Liver (tissue), 9 donors: ENCODE results near the gene LPP. TPM values are rescaled to one million over a fixed set of nuclear protein-coding genes. Genes with fewer than 3 reads are reported as not detected.

ENCODE experiments used
- DNase-seq: peaks from one replicate; pipeline ENCODE4 v3.0.0-alpha.2; 2017; ENCODE audit warnings: low spot score
- H3K27ac ChIP-seq, 2 donors: one replicate each; pipeline ENCODE4 v1.7.0; 2013; ENCODE audit warnings: inconsistent platforms in 2 of 2, low read length in 2 of 2, control low read depth in 1 of 2, low read depth in 1 of 2, mild to moderate bottlenecking in 1 of 2
- H3K27me3 ChIP-seq, 4 donors: one replicate each; pipeline versions ENCODE4 v1.6.1 to v1.7.0; 2013; ENCODE audit warnings: low read length in 3 of 4, inconsistent platforms in 1 of 4, mild to moderate bottlenecking in 1 of 4, moderate library complexity in 1 of 4; ENCODE audit not compliant: control insufficient read depth in 4 of 4, insufficient read depth in 4 of 4
- H3K36me3 ChIP-seq, 4 donors: one replicate each; pipeline versions ENCODE4 v1.6.1 to v1.7.0; 2013; ENCODE audit warnings: low read length in 3 of 4, mild to moderate bottlenecking in 3 of 4, low read depth in 1 of 4, moderate library complexity in 1 of 4; ENCODE audit not compliant: control insufficient read depth in 4 of 4, insufficient read depth in 3 of 4
- H3K4me1 ChIP-seq, 4 donors: one replicate each; pipeline versions ENCODE4 v1.6.1 to v1.7.0; 2013; ENCODE audit warnings: low read length in 3 of 4, mild to moderate bottlenecking in 3 of 4, moderate library complexity in 1 of 4; ENCODE audit not compliant: control insufficient read depth in 4 of 4, insufficient read depth in 4 of 4
- H3K4me3 ChIP-seq, 3 donors: one replicate each; pipeline versions ENCODE4 v1.6.1 to v1.7.0; 2013; ENCODE audit warnings: low read length in 3 of 3, control low read depth in 1 of 3, low read depth in 1 of 3, mild to moderate bottlenecking in 1 of 3
- H3K9ac ChIP-seq, 2 donors: one replicate each; pipeline ENCODE4 v1.7.0; 2013; ENCODE audit warnings: low read length in 2 of 2, mild to moderate bottlenecking in 2 of 2, moderate library complexity in 2 of 2, control low read depth in 1 of 2, low read depth in 1 of 2
- H3K9me3 ChIP-seq, 4 donors: one replicate each; pipeline versions ENCODE4 v1.6.1 to v1.7.0; 2013; ENCODE audit warnings: low read length in 3 of 4; ENCODE audit not compliant: control insufficient read depth in 4 of 4
- EGR1 ChIP-seq, 2 donors: IDR thresholded peaks; 2 replicates each; pipeline ENCODE4 v1.6.1; 2016 to 2018; ENCODE audit warnings: antibody characterized with exemption in 2 of 2, low read depth in 2 of 2
- FOXA1 ChIP-seq: IDR thresholded peaks from 2 replicates; pipeline ENCODE4 v1.6.1; 2016; ENCODE audit warnings: antibody characterized with exemption
- FOXA2 ChIP-seq: IDR thresholded peaks from 2 replicates; pipeline ENCODE4 v1.6.1; 2016; ENCODE audit warnings: antibody characterized with exemption
- GABPA ChIP-seq, 2 donors: IDR thresholded peaks in 1 of 2; conservative IDR thresholded peaks in 1 of 2; 2 replicates each; pipeline ENCODE4 v1.6.1; 2016; ENCODE audit warnings: antibody characterized with exemption in 2 of 2, mild to moderate bottlenecking in 1 of 2, moderate library complexity in 1 of 2
- HNF4A ChIP-seq, 2 donors: conservative IDR thresholded peaks; 2 replicates each; pipeline ENCODE4 v1.6.1; 2016; ENCODE audit warnings: antibody characterized with exemption in 2 of 2, mild to moderate bottlenecking in 2 of 2
- HNF4G ChIP-seq: IDR thresholded peaks from 2 replicates; pipeline ENCODE4 v1.6.1; 2016; ENCODE audit warnings: antibody characterized with exemption
- JUND ChIP-seq, 2 donors: IDR thresholded peaks; 2 replicates each; pipeline ENCODE4 v1.6.1; 2016; ENCODE audit warnings: antibody characterized with exemption in 2 of 2
- NR2F2 ChIP-seq: IDR thresholded peaks from 2 replicates; pipeline ENCODE4 v1.6.1; 2016; ENCODE audit warnings: antibody characterized with exemption
- RAD21 ChIP-seq, 2 donors: IDR thresholded peaks; 2 replicates each; pipeline ENCODE4 v1.6.1; 2016; ENCODE audit warnings: antibody characterized with exemption in 2 of 2, mild to moderate bottlenecking in 2 of 2
- RXRA ChIP-seq, 2 donors: IDR thresholded peaks; 2 replicates each; pipeline ENCODE4 v1.6.1; 2017 to 2018; ENCODE audit warnings: antibody characterized with exemption in 2 of 2, mild to moderate bottlenecking in 1 of 2
- SP1 ChIP-seq: IDR thresholded peaks from 2 replicates; pipeline ENCODE4 v1.6.1; 2018; ENCODE audit warnings: antibody characterized with exemption, mild to moderate bottlenecking
- TAF1 ChIP-seq: conservative IDR thresholded peaks from 2 replicates; pipeline ENCODE4 v1.6.1; 2016; ENCODE audit warnings: antibody characterized with exemption, mild to moderate bottlenecking
- YY1 ChIP-seq: IDR thresholded peaks from 2 replicates; pipeline ENCODE4 v1.6.1; 2016; ENCODE audit warnings: antibody characterized with exemption, mild to moderate bottlenecking
- WGBS: extraction: QIAGEN DNeasy Blood & Tissue Kit; methylation state at CpG from one replicate; pipeline ENCODE4 v1.1.7; 2013; 5-methylcytosine and 5-hydroxymethylcytosine counted together
- polyA plus RNA-seq, 2 donors: library from polyadenylated mRNA; stranded (reverse) in 1 of 2; unstranded in 1 of 2; fragments of 200-250 nt in 1 of 2; fragments of >200 nt in 1 of 2; fragmentation: Nextera tagmentation in 1 of 2; extraction: Ambion mirVana in 1 of 2; gene quantifications; one replicate each; pipeline versions ENCODE4 v1.2.1 to v1.2.3, GENCODE V29; 2013 to 2015
- total RNA-seq, 2 donors: library from RNA; depleted of rRNA; stranded (reverse); fragments of >200 nt; gene quantifications; one replicate each; pipeline ENCODE4 v1.2.3, GENCODE V29; 2014
- TF ChIP-seq, protein P1 (sequence below): IDR thresholded peaks from 2 replicates; pipeline ENCODE4 v1.6.1; 2016; ENCODE audit warnings: antibody characterized with exemption, mild to moderate bottlenecking
- TF ChIP-seq, protein P2 (sequence below): IDR thresholded peaks from 2 replicates; pipeline ENCODE4 v1.6.1; 2016; ENCODE audit warnings: antibody characterized with exemption
- TF ChIP-seq, protein P3 (sequence below): IDR thresholded peaks from 2 replicates; pipeline ENCODE4 v1.6.1; 2016; ENCODE audit warnings: antibody characterized with exemption
- TF ChIP-seq, protein P4 (sequence below): fragments of 150-350 bp; IDR thresholded peaks from 2 replicates; pipeline ENCODE4 v1.5.1; 2017; ENCODE audit warnings: improper control_type of control experiment, low read depth, low read length; ENCODE audit not compliant: missing input control
- donor health status: healthy.
- donor health status: healthy.
- donor health status: healthy.
- donor health status: healthy.
- donor health status: healthy.

The LPP gene
- total and polyA plus RNA-seq, 4 donors = 3.3 to 53.7 (median 28.2) TPM

DNA sequence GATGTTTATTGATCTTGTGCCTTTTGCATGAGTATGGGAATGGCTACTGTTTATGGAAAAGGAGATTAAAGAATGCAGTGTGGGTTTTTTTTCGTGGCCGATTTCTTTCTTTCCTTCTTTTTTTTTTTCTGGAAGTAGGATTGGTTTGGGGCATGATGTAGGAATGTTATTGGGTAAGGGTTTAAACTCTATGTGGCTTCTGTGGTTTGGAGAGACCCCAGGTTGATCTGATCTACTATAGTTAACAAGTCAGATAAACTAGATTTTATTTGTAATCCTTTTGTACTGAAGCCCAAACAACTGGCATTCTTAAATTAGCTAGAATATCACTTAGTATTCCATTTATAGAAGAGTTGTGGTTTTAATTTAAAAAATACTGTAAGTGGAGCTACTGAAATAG, 304.8 kb downstream of the LPP start:
- H3K9ac ChIP-seq = no peak overlapping the region
- no peak overlapping the region for H3K27ac ChIP-seq
- H3K4me1 ChIP-seq = no peaks in the 10 kb centered on the region
- no peaks in the 10 kb centered on the region for H3K9me3 ChIP-seq
- 47% methylated on average over 2 of the region's 2 CpGs for WGBS
- TF ChIP-seq GABPA (IDR thresholded peaks at IDR 0.05 in 1 of 2, conservative IDR thresholded peaks at IDR 0.05 in 1 of 2) (no peak), HNF4A (conservative IDR thresholded peaks at IDR 0.05) (no peak), EGR1 (IDR thresholded peaks at IDR 0.05; ENCODE audit: low read depth in 2 of 2) (no peak), FOXA2 (no peak)
- no peak for DNase-seq
- H3K27me3 ChIP-seq = no peaks in the 10 kb centered on the region
- no peaks in the 10 kb centered on the region for H3K36me3 ChIP-seq
- no peak overlapping the region for H3K4me3 ChIP-seq

DNA sequence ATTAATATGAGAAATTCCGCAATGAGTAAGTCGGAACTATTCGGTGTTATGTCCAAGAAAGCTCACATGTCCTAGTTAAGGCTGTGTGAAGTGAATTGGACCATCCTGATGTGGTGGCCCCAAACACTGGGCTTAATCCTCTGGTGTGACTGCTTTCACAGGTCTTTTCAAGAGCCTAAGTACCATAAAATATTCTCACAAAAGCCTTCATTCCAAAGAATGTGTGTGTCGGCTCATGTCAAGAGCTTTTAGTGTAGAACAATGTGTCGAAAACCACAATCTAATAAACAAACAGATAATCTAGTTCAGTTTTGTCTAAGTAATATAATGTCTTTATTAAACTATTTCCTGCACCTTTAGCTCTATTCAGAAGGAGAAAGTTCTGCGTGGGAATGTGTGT, 311.4 kb downstream of the LPP start:
- WGBS = 97% methylated on average over 6 of the region's 6 CpGs
- H3K27ac ChIP-seq = no peak overlapping the region
- H3K27me3 ChIP-seq = no peaks in the 10 kb centered on the region
- no peak overlapping the region for H3K4me3 ChIP-seq
- no peaks in the 10 kb centered on the region for H3K36me3 ChIP-seq
- TF ChIP-seq EGR1 (IDR thresholded peaks at IDR 0.05; ENCODE audit: low read depth in 2 of 2) (no peak), GABPA (IDR thresholded peaks at IDR 0.05 in 1 of 2, conservative IDR thresholded peaks at IDR 0.05 in 1 of 2) (no peak), JUND (IDR thresholded peaks at IDR 0.05) (no peak), FOXA1 (no peak), YY1 (no peak), HNF4G (no peak), HNF4A (conservative IDR thresholded peaks at IDR 0.05) (no peak)
- TF ChIP-seq, protein P1, sequence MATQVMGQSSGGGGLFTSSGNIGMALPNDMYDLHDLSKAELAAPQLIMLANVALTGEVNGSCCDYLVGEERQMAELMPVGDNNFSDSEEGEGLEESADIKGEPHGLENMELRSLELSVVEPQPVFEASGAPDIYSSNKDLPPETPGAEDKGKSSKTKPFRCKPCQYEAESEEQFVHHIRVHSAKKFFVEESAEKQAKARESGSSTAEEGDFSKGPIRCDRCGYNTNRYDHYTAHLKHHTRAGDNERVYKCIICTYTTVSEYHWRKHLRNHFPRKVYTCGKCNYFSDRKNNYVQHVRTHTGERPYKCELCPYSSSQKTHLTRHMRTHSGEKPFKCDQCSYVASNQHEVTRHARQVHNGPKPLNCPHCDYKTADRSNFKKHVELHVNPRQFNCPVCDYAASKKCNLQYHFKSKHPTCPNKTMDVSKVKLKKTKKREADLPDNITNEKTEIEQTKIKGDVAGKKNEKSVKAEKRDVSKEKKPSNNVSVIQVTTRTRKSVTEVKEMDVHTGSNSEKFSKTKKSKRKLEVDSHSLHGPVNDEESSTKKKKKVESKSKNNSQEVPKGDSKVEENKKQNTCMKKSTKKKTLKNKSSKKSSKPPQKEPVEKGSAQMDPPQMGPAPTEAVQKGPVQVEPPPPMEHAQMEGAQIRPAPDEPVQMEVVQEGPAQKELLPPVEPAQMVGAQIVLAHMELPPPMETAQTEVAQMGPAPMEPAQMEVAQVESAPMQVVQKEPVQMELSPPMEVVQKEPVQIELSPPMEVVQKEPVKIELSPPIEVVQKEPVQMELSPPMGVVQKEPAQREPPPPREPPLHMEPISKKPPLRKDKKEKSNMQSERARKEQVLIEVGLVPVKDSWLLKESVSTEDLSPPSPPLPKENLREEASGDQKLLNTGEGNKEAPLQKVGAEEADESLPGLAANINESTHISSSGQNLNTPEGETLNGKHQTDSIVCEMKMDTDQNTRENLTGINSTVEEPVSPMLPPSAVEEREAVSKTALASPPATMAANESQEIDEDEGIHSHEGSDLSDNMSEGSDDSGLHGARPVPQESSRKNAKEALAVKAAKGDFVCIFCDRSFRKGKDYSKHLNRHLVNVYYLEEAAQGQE = no peak
- H3K9ac ChIP-seq = no peak overlapping the region
- DNase-seq = no peak
- no peaks in the 10 kb centered on the region for H3K9me3 ChIP-seq
- H3K4me1 ChIP-seq = peaks cover 4 to 14% (median 10%) of the 10 kb centered on the region in 4 donors

DNA sequence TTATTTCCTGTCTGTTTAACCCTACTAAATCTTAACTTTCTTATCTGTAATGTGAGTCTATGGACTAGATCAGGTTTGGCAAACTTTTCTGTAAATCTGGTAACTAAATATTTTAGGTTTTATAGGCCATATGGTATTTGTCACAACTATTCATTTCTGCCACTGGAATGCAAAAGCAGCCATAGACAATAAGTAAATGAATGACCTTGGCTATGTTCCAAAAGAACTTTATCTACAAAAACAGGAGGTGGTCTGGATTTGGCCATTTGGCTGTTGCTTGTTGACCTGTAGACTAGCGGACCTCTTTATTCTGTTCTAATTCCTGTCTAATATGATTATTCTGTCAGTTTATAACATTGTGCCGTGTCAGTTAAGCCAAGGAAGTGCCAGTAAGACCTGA, 314.2 kb downstream of the LPP start:
- 82% methylated on average over 2 of the region's 2 CpGs for WGBS
- no peaks in the 10 kb centered on the region for H3K27me3 ChIP-seq
- peak overlapping the region; percentile 1 to 47 for H3K27ac ChIP-seq
- no peaks in the 10 kb centered on the region for H3K36me3 ChIP-seq
- no peak for DNase-seq
- H3K4me3 ChIP-seq = no peak overlapping the region
- no peaks in the 10 kb centered on the region for H3K9me3 ChIP-seq
- TF ChIP-seq, protein P2, sequence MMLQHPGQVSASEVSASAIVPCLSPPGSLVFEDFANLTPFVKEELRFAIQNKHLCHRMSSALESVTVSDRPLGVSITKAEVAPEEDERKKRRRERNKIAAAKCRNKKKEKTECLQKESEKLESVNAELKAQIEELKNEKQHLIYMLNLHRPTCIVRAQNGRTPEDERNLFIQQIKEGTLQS = no peak
- no peak for TF ChIP-seq JUND (IDR thresholded peaks at IDR 0.05)
- no peak for TF ChIP-seq TAF1
- no peak for TF ChIP-seq NR2F2
- TF ChIP-seq RXRA (IDR thresholded peaks at IDR 0.05) = no peak
- no peak for TF ChIP-seq FOXA1
- TF ChIP-seq RAD21 (IDR thresholded peaks at IDR 0.05) = no peak
- TF ChIP-seq EGR1 (IDR thresholded peaks at IDR 0.05; ENCODE audit: low read depth in 2 of 2) = no peak
- no peak for TF ChIP-seq YY1
- TF ChIP-seq SP1 = no peak
- TF ChIP-seq, protein P3, sequence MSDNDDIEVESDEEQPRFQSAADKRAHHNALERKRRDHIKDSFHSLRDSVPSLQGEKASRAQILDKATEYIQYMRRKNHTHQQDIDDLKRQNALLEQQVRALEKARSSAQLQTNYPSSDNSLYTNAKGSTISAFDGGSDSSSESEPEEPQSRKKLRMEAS = no peak
- no peak for TF ChIP-seq HNF4G
- TF ChIP-seq, protein P1 = no peak
- TF ChIP-seq FOXA2 = no peak
- TF ChIP-seq GABPA (IDR thresholded peaks at IDR 0.05 in 1 of 2, conservative IDR thresholded peaks at IDR 0.05 in 1 of 2) = no peak
- TF ChIP-seq, protein P4, sequence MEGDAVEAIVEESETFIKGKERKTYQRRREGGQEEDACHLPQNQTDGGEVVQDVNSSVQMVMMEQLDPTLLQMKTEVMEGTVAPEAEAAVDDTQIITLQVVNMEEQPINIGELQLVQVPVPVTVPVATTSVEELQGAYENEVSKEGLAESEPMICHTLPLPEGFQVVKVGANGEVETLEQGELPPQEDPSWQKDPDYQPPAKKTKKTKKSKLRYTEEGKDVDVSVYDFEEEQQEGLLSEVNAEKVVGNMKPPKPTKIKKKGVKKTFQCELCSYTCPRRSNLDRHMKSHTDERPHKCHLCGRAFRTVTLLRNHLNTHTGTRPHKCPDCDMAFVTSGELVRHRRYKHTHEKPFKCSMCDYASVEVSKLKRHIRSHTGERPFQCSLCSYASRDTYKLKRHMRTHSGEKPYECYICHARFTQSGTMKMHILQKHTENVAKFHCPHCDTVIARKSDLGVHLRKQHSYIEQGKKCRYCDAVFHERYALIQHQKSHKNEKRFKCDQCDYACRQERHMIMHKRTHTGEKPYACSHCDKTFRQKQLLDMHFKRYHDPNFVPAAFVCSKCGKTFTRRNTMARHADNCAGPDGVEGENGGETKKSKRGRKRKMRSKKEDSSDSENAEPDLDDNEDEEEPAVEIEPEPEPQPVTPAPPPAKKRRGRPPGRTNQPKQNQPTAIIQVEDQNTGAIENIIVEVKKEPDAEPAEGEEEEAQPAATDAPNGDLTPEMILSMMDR = no peak
- no peak for TF ChIP-seq HNF4A (conservative IDR thresholded peaks at IDR 0.05)
- peaks cover 9 to 27% (median 15%) of the 10 kb centered on the region in 4 donors for H3K4me1 ChIP-seq
- H3K9ac ChIP-seq = no peak overlapping the region
